B cell (primary cell): Measurements from ENCODE around the gene MAPRE2.

Experiments
- EZH2 ChIP-seq: IDR thresholded peaks from 2 replicates; pipeline ENCODE4 v1.6.1; 2012; ENCODE audit warnings: borderline replicate concordance, low read depth, mild to moderate bottlenecking, moderate library complexity, low read length; ENCODE audit not compliant: insufficient read depth, poor library complexity, severe bottlenecking
- TF ChIP-seq, protein P1 (sequence below): fragments of 200-600 bp; IDR thresholded peaks from one replicate; pipeline ENCODE4 v1.8.0; 2022; ENCODE audit warnings: antibody characterized with exemption, mild to moderate bottlenecking

DNA sequence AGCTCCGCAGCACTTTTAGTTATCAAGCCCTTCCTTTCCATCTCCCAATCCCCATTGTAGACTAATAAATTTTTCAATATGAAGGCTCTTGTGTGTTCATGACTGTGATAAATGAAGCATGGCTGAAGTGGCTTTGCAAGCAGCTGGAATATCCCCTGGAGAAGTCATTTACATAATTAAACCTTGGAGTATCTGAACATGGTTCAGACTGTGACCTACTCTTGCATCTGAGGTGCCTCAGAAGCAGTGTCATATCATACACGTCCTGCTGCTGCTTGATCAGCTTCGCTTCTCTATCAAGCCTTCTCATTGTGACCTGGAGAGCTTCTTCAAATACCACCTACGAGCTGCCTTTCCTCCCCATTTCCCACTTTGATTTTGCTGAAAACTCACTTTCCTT is 151.2 kb downstream of the MAPRE2 start:
- TF ChIP-seq, protein P1, sequence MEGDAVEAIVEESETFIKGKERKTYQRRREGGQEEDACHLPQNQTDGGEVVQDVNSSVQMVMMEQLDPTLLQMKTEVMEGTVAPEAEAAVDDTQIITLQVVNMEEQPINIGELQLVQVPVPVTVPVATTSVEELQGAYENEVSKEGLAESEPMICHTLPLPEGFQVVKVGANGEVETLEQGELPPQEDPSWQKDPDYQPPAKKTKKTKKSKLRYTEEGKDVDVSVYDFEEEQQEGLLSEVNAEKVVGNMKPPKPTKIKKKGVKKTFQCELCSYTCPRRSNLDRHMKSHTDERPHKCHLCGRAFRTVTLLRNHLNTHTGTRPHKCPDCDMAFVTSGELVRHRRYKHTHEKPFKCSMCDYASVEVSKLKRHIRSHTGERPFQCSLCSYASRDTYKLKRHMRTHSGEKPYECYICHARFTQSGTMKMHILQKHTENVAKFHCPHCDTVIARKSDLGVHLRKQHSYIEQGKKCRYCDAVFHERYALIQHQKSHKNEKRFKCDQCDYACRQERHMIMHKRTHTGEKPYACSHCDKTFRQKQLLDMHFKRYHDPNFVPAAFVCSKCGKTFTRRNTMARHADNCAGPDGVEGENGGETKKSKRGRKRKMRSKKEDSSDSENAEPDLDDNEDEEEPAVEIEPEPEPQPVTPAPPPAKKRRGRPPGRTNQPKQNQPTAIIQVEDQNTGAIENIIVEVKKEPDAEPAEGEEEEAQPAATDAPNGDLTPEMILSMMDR, result no peak
- no peak for TF ChIP-seq EZH2
